ENCODE data around the gene PAQR5. TPM values are rescaled to one million over a fixed set of nuclear protein-coding genes. Genes with fewer than 3 reads are reported as not detected.
"Not testable (repeated sequence)": the region's sequence is repeated elsewhere in the genome, so short reads cannot be mapped to it uniquely, and the experiment has no call there.

Gene PAQR5
- total and polyA plus RNA-seq, 3 donors from 2014 or later = 0.25 to 4.5 (median 0.31) TPM

DNA sequence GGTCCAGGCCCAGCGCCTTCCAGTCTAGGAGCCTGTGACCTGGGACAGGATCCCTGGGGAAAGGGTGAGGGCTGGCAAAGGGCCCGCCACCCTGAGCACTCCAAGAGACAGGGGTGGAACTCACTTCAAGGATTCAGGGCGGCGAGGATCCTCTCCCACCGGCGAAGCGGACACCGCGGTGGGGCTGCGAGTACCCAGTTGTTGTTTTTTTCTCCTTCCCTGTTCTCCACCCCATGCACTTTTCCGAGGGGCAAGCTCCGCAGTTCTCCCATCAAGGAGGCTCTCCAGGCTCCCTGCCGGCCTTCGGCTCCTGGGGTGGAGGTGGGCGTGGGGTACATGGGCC is 387 bp upstream of the PAQR5 start:
- intact Hi-C loops (cut with DNase I; ENCODE audit: low total_unique reads) = no loop called here
- Histone ChIP-seq H3K9me3 (no peaks in the 10 kb centered on the region), H3K27ac (no peak overlapping the region), H3K4me3 (no peak overlapping the region), H3K4me1 (peaks cover 5% of the 10 kb centered on the region), H3K27me3 (no peaks in the 10 kb centered on the region), H3K36me3 (ENCODE audit: low read depth, missing control alignments) (no peaks in the 10 kb centered on the region)
- DNase-seq = no peak
- 33 to 42% methylated on average over 2 to 15 of the region's 15 CpGs for WGBS, 2 donors
- TF ChIP-seq, protein P1, sequence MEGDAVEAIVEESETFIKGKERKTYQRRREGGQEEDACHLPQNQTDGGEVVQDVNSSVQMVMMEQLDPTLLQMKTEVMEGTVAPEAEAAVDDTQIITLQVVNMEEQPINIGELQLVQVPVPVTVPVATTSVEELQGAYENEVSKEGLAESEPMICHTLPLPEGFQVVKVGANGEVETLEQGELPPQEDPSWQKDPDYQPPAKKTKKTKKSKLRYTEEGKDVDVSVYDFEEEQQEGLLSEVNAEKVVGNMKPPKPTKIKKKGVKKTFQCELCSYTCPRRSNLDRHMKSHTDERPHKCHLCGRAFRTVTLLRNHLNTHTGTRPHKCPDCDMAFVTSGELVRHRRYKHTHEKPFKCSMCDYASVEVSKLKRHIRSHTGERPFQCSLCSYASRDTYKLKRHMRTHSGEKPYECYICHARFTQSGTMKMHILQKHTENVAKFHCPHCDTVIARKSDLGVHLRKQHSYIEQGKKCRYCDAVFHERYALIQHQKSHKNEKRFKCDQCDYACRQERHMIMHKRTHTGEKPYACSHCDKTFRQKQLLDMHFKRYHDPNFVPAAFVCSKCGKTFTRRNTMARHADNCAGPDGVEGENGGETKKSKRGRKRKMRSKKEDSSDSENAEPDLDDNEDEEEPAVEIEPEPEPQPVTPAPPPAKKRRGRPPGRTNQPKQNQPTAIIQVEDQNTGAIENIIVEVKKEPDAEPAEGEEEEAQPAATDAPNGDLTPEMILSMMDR (IDR thresholded peaks at IDR 0.05) = no peak
- TF ChIP-seq POLR2A (IDR thresholded peaks at IDR 0.05) = no peak

DNA sequence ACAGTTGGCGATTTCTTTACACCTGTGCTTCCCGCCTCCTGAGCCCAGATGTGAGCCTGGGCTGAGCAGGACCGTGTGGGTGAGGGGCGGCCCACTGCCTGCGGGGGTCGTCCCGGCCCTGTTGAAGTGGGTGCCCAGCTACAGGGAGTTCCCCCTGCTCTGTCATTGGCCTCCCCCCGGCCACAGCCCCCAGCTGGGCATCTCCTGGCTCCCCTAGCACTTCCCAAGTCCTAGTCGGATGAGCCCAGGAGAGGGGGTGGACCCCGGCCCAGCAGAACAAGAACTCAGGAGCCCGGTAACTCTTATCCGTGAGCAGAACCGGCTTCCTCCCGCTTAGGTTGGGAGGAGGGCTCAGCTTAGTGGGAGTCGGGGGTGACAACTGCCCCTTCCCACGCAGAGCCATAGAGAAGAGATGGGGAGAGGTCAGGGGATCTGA is 757 bp downstream of the PAQR5 start:
- H3K9me3 ChIP-seq = no peaks in the 10 kb centered on the region
- H3K36me3 ChIP-seq (ENCODE audit: low read depth, missing control alignments) = no peaks in the 10 kb centered on the region
- TF ChIP-seq, protein P1 (IDR thresholded peaks at IDR 0.05) = no peak
- no peak for TF ChIP-seq POLR2A (IDR thresholded peaks at IDR 0.05)
- no peaks in the 10 kb centered on the region for H3K27me3 ChIP-seq
- 34 to 36% methylated on average over 10 to 16 of the region's 16 CpGs for WGBS, 2 donors
- DNase-seq = no peak
- H3K4me1 ChIP-seq = peaks cover 5% of the 10 kb centered on the region
- peak overlapping the region in 1 of 2 donors; percentile 50 for H3K4me3 ChIP-seq
- H3K27ac ChIP-seq = no peak overlapping the region
- intact Hi-C loops (cut with DNase I; ENCODE audit: low total_unique reads) = no loop called here

DNA sequence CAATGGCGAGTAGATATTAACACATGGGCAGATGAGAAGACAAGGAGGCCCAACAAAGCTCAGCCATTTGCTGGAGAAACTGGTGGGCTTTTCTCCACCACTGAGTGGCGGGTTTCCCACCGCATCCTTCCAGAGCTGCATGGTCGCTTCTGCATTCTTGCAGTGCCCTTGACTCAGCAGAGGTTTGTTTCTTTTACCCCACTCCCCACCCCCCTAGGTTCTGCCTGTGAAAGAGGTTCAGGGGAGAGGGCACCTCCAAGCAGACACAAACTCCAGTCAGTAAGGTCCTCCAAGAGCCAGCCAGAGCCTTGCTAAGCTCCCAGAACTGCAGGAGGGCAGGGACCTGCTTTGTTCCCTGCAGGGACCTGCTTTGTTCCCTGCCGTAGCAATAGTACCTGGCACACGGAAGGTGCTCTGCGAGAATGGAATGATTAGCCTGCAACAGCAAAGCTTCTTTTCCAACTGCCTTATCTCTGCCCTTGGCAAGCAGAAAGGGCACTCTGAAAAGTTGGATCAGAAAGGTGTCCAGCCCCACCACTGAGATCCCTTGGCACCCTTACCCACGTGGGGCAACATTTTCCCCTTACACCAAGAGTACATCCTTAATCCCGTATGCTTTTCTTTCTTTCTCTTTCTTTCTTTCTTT is 1.4 kb downstream of the PAQR5 start:
- Histone ChIP-seq H3K9me3 (no peaks in the 10 kb centered on the region), H3K27me3 (no peaks in the 10 kb centered on the region), H3K4me1 (peaks cover 5% of the 10 kb centered on the region), H3K27ac (no peak overlapping the region), H3K4me3 (no peak overlapping the region), H3K36me3 (ENCODE audit: low read depth, missing control alignments) (no peaks in the 10 kb centered on the region)
- intact Hi-C loops (cut with DNase I; ENCODE audit: low total_unique reads) = no loop called here
- 36 to 54% methylated on average over 9 of the region's 9 CpGs for WGBS, 2 donors
- no peak for DNase-seq
- no peak for TF ChIP-seq POLR2A (IDR thresholded peaks at IDR 0.05)
- TF ChIP-seq, protein P1 (IDR thresholded peaks at IDR 0.05) = no peak

DNA sequence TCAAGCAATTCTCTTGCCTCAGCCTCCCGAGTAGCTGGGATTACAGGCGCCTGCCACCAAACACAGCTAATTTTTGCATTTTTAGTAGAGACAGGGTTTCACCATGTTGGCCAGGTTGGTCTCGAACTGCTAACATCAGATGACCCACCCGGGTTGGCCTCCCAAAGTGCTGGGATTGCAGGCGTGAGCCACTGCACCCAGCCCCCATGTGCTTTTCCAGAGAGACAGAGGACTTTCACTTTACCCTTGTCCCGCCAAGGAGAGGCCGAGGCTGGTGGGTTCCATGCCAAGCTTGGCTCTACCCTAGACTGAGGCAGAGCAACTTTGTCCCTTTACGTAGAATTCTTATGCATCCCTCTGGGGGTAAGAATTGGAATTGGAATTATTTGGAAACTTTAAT is 2.4 kb downstream of the PAQR5 start:
- H3K4me3 ChIP-seq; H3K27ac ChIP-seq; H3K27me3 ChIP-seq; H3K36me3 ChIP-seq (ENCODE audit: low read depth, missing control alignments); H3K4me1 ChIP-seq; intact Hi-C loops (cut with DNase I; ENCODE audit: low total_unique reads); DNase-seq; H3K9me3 ChIP-seq: not testable (repeated sequence)
- WGBS, 2 donors = 93 to 96% methylated on average over 8 of the region's 8 CpGs

DNA sequence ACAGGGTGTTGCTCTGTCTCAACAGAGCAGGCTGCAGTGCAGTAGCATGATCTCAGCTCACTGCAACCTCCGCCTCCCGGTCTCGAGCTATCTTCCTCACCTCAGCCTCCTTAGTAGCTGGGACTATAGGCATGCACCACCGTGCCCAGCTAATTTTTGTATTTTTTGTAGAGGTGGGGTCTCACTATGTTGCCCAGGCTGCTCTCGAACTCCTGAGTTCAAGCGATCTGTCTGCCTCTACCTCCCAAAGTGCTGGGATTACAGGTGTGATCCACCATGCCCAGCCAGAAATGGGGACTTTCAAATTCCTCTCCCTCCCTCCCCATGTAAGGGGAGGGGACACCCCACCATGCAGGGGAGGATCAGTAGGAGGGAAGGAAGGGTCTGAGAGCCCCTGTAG is 3.4 kb downstream of the PAQR5 start:
- intact Hi-C loops (cut with DNase I; ENCODE audit: low total_unique reads); H3K9me3 ChIP-seq; H3K36me3 ChIP-seq (ENCODE audit: low read depth, missing control alignments); H3K4me1 ChIP-seq; H3K4me3 ChIP-seq; H3K27ac ChIP-seq; DNase-seq; H3K27me3 ChIP-seq: not testable (repeated sequence)
- WGBS, 2 donors = 93 to 98% methylated on average over 6 of the region's 6 CpGs

DNA sequence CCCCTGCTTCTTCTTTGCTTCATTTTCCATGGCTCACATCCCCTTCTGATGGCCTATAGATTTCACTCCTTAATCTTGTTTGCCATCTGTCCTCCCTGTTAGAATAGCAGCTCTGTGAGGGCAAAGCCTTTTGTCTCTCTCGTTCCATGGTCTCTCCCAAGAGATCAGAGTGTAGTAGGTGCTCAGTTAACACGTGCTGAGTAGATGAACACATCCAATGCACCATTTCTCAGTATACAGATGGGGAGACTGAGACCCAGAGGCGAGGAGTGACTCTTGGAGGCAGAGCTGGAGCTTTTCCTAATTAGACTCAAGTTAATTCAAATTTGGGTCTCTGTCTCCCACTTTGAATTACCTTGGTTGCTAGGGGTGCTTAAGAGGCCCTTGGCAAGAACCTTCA is 4.2 kb downstream of the PAQR5 start:
- no peaks in the 10 kb centered on the region for H3K9me3 ChIP-seq
- H3K36me3 ChIP-seq (ENCODE audit: low read depth, missing control alignments) = no peaks in the 10 kb centered on the region
- TF ChIP-seq POLR2A (IDR thresholded peaks at IDR 0.05) = no peak
- TF ChIP-seq, protein P1 (IDR thresholded peaks at IDR 0.05) = no peak
- H3K4me1 ChIP-seq = peaks cover 5% of the 10 kb centered on the region
- 65% methylated on average over 3 of the region's 3 CpGs for WGBS, 2 donors
- no peak for DNase-seq
- intact Hi-C loops (cut with DNase I; ENCODE audit: low total_unique reads) = no loop called here
- no peak overlapping the region for H3K4me3 ChIP-seq
- H3K27ac ChIP-seq = no peak overlapping the region
- no peaks in the 10 kb centered on the region for H3K27me3 ChIP-seq

Measured in testis (tissue), 3 donors.